Ecto neural progenitor cell (in vitro differentiated cells): ENCODE results near the gene COA6.
A peak's percentile ranks its signal among the peaks of the same experiment; 100 is the strongest.
"Not testable (repeated sequence)": the region's sequence is repeated elsewhere in the genome, so short reads cannot be mapped to it uniquely, and the experiment has no call there.

Experiments
- DNase-seq: peaks from one replicate; pipeline ENCODE4 v3.0.0-alpha.2; 2018; ENCODE audit warnings: low spot score

The COA6 gene

DNA sequence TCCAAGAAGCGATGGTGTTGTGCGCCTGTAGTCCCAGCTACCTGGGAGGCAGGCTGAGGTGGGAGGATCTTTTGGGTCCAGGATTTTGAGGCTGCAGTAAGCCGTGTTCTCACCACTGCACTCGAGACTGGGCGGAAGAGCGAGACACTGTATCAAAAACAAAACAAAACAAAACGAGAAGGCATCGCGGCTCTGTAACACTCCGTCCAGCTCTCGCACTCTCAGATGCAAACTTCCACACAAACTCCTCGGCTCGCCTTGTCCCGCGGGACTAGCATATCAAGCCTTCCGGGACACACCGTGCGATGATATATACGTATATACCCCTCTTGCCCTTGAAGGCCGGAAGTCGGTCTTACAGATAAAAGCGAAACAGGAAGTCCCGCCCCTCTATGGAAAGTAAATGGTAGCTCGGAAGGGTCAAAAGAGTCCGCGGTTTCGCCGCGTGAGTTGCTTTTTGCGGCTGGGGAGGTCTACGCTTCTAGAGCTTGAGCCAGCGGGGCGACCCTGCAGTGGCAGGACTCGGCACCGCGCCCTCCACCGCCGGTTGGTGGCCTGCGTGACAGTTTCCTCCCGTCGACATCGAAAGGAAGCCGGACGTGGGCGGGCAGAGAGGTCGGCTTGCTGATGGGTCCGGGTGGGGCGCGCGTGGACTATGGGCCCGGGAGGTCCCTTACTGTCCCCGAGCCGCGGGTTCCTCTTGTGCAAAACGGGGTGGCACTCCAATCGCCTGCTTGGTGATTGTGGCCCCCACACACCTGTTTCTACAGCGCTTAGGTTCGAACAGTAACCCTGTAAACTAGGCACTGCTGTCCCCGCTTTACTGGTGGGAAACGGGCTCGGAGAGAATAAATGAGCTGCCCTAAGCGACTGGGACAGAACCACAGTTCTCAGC is at the start of gene COA6:
Gene COA6, plus strand, starts transcription at position 393 of the 895 bp plus-strand sequence. Its CDS starts 11 bp downstream, at position 404.
- DNase-seq = peak; percentile 88

GRCh38 chr1:234324821-234325220 is 48.4 kb upstream of the COA6 start:
- DNase-seq = no peak

GRCh38 chr1:234325878-234326496 is 47.3 kb upstream of the COA6 start:
- no peak for DNase-seq

DNA sequence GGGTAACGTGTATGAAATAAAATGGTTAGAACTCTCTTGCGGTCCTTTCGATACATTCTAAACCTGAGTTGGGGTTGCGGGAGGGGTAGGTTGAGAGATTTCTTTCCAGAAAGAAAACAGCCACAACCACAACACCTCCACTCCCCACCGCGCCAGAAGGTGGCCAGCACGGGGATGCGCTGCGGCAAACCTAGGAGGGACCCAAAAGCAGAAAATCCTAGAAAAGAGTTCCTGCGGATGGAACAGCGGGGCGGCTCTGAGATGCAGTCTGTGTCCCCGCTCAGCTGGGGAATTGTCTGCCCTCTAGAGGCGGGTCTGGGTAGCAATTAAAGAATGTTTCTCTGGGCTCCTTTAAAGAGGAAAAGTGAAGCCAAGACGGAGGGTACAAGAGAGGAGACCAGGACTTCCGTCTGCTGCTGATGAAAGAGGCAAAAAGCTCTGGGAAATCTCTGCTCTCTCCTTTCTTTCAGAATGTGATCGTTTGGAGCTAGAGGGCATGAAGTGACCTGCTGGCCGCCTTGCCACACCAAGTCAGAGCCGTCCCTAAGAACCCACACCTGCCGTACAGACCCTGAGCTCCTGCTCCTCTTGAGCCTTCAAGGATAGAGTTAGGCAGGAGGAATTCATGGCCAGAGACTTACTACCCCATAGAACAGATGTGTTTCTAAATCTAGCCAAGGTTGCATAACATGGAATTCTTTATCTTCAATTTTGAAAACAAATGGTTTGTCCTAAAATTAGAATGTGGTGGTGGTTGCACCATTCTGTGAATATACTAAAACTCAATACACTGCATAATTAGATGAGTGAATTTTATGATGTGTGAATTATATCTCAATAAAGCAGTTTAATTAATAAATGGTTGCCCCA is 46.5 kb upstream of the COA6 start:
- peak; percentile 74 for DNase-seq

- DNase-seq = no peak
These were observed 45.6 kb upstream of the COA6 start for GRCh38 chr1:234327577-234328164.

- DNase-seq = no peak
These were observed 42.4 kb upstream of the COA6 start for GRCh38 chr1:234330843-234331215.

DNA sequence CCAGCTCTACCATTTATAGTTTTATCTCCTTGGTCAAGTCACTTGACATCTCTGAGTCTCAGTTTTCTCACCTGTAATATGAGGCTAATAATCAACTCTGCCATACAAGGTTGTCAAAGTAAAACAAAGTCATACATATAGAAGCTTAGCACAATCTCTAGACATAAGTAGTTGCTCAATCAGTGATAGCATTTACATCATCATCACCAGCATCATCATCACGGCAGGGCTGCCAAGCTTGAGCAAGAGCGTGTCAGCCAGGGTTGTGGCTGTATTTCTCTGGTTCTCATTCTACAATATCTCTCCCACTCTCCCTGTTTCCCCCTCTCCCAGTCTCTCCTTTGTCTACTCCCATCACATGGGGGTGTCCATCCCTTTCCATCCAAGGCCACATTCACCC is 41.7 kb upstream of the COA6 start:
- no peak for DNase-seq

DNA sequence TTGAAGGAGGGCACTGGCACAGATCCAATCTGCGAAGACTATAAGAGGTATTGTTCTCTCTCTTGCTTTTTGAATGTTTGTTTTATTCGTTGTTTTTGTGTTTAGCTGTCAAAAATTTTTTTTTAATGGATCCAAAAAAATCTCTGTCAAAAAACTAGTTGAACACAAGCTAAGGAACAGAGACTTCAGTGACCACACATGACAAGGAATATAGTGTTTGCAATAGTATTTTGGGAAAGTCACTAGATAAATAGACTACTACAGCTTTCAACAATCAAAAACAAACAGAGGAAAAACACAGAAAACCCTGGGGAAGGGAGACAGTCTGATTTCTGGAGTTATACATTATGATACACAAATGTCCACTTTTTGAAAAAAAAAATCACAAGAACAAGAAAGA is 36.9 kb upstream of the COA6 start:
- no peak for DNase-seq

DNA sequence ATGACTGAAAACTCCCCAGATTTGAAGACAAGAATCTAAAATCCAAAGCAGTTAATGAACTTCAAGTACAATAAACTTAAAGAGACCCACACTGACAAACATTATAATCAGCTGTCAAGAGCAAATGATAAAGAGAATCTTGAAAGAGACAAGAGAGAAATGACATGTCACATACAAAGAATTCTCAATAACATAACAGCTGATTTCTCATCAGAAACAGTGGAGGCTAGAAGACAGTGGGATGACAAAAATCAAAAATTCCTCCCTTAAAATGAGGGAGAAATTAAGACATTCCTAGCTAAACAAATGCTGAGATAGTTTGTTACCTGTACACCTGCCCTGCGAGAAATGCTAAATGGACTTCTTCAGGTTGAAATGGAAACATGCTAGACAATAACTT is 36.0 kb upstream of the COA6 start:
- no peak for DNase-seq

DNA sequence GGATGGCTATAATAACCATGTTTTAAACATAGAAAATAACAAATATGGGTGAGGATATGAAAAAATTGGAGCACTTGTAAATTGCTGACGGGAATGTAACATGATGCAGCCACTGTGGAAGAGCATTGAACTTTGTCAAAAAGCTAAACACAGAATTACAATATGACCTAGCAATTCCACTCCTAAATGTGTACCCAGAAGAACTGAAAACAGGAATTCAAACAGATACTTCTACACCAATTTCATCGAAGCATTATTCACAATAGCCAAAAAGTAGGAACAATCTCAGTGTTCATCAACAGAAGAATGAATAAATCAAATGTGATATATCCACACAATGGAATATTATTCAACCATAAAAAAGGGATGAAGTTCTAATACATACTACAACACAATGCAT is 32.7 kb upstream of the COA6 start:
- DNase-seq = no peak

DNA sequence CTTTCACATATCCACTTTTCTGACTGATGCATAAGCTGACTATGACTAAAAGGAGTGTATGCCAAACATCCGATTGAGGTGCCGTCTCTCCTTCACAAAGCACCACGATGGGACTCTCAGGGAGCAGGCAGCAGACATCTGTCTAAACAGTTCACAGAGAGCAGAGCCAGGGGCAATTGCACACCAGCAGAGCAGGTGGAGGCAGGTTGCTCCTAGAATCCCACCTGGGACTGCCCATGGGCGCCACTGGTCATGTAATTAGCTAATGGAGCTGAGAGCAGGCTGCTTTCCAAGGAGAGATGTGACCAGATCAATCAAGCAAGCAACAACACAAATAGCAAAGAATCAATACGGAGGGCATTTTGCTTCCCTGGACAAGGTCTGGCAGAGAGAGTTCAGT is 30.5 kb upstream of the COA6 start:
- no peak for DNase-seq

DNA sequence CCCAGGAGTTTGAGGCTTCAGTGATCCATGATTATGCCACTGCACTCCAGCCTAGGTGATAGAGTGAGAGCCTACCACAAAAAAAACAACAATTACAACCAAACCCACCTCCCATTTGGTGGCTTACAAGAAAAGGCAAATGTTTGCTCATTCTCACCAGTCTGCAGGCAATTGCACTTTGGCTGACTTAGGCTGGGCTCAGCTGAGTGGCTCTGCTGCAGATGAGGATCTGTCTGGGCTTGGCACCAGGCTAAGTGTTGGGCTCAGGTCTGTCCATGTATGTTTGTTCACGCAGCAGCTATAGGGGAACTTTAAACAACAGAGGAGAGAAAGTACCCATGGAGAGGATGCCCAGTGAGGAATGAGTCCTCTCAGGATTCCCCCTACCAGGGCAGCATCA is 28.0 kb upstream of the COA6 start:
- DNase-seq = no peak

DNA sequence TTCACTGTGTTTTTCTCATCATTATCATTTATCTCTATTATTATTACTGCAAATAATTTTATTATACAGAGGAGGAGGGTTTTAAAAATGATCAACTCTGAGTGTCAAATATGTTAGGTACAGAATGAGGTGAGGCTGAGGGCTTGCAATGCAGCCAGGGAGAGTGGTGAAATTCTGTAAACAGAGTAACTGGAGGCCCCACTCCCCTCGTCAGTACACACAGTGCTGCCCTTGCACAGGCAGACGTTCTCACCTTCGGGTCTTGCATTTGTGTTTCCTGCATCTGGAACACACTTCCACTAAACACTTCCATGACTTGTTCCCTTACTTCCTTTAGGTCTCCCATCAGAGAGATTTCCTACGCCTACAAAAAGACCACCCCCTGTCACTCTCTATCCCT is 24.3 kb upstream of the COA6 start:
- no peak for DNase-seq

- DNase-seq = no peak
These were observed 17.3 kb upstream of the COA6 start for GRCh38 chr1:234355782-234356510.

DNA sequence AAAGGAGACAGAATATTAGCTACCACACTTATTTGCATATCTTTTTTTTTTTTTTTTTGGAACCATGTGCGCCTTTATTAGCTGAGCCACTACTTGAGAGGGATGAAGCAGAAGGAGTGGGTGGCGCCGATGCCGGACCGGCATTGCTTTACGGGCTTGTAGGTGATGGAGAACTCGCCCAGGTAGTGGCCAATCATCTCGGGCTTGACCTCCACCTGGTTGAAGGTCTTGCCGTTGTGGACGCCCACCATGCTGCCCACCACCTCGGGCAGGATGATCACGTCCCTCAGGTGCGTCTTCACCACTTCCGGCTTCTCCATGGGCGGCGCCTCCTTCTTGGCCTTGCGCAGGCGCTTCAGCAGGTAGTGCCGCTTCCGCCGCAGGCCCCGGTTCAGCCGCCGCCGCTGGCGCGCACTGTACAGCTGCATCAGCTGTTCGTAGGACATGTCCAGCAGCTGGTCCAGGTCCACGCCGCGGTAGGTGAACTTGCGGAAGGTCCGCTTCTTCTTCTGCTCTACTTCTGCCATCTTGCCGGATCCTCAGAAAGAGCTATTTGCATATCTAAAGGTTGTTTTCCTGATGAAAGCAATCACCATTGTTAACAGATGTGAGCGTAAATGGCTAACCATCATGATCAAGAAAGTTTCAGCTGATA is 16.5 kb upstream of the COA6 start:
- DNase-seq = not testable (repeated sequence)

DNA sequence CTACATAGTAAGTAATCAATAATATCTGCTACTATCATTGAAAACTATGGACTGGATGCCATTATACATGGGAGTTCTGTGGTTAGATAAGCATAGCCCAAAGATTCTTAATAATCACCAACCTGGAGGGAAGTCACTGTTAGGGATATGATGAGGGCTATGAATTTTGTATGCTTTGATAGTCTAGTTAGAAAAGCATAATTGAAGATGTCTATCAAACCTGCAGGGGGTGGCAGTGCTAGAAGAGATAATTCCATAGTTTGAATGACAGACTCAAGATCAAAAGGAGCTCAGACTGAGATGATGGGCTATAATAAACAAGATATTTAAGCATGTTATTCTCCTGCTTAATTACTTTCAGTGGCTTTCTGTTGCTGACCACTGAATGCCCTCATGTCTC is 15.4 kb upstream of the COA6 start:
- DNase-seq = no peak

DNA sequence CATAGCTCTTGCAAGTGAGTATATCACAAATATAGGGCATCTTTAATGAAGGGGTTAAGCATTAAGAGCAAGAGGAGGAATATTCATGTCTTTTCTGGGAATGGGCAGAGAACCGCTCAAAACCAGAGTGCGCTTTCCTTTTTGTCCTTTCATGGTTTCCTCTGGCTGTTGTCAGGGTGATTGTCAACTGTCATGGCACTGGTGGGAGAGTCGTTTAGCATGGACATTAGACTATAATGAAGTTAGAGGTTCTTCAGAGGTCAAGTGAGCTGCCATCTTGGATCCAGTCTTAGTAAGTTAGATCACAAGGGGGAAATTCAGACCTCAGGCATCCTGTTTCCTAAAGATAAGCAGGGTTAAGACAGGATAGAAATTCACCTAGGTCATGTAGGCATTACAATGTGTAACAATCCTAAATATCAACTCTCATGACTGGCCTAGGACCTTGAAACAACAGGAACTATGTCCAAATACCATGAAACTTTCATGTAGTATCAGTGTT is 12.1 kb upstream of the COA6 start:
- no peak for DNase-seq

GRCh38 chr1:234362558-234362957 is 10.7 kb upstream of the COA6 start:
- DNase-seq = no peak

DNA sequence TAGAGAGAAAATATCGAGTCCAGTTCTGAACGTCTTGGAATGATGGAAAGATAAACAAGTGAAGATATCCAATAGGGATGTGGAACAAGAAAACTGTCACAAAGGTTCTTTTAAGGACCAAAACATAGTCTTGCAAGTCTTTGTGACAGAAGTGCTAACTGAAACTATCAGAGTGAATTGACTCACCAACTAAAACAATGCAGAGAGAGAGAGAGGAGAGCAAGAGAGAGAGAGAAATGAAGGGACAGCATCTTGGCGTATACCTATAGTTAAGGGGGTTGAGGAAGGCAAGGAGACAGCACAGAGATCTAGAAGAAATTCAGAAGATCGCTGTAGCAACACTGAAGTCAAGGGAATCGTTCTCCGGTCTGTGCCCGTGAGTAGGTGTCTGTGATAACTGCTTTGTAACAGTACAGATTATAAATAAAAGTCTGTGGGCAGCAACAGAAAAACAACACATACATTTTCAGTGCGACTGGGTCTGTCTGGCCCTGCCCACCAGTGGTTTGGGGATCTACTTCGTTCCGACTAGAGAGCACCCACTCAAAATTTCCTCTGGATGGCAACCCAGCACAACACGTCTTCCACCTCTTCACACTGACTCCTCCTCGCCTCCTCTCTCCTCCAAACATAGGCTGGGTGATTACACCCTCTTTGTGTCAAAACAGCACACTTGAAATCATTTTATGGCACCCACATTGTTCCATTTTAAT is 4.8 kb upstream of the COA6 start:
- no peak for DNase-seq

- DNase-seq = no peak
These were observed 4.2 kb upstream of the COA6 start for GRCh38 chr1:234369033-234369430.
